Kidney (tissue), 14 donors: ENCODE results near the gene ACSL5. TPM values are rescaled to one million over a fixed set of nuclear protein-coding genes. Genes with fewer than 3 reads are reported as not detected.

Source experiments
- DNase-seq, 5 donors: peaks; one replicate each; pipeline ENCODE4 v3.0.0-alpha.2; 2013 to 2020
- FAIRE-seq: peaks from 2 replicates; lab custom pipeline; 2012; peaks lifted over from hg19 to GRCh38; lab: Jason Lieb, UNC
- H3K27ac ChIP-seq, 2 donors: one replicate each; pipeline ENCODE4 v1.7.0; 2013; ENCODE audit warnings: low read depth in 2 of 2, low read length in 2 of 2, inconsistent platforms in 1 of 2
- H3K27me3 ChIP-seq: one replicate; pipeline ENCODE4 v1.7.1; 2013; ENCODE audit warnings: low read length, inconsistent platforms; ENCODE audit not compliant: control insufficient read depth, insufficient read depth
- H3K36me3 ChIP-seq, 3 donors: one replicate each; pipeline versions ENCODE4 v1.7.0 to v1.7.1; 2013; ENCODE audit warnings: low read length in 3 of 3, control low read depth in 1 of 3, inconsistent platforms in 1 of 3; ENCODE audit not compliant: insufficient read depth in 3 of 3, control insufficient read depth in 2 of 3
- H3K4me1 ChIP-seq, 3 donors: one replicate each; pipeline versions ENCODE4 v1.7.0 to v1.7.1; 2013; ENCODE audit warnings: low read length in 3 of 3, inconsistent platforms in 1 of 3, low read depth in 1 of 3; ENCODE audit not compliant: control insufficient read depth in 2 of 3, insufficient read depth in 2 of 3
- H3K4me3 ChIP-seq, 3 donors: one replicate each; pipeline versions ENCODE4 v1.7.0 to v1.8.1; 2013; ENCODE audit warnings: low read length in 3 of 3, control low read depth in 1 of 3, inconsistent platforms in 1 of 3
- H3K9ac ChIP-seq, 3 donors: one replicate each; pipeline versions ENCODE4 v1.7.0 to v1.7.1; 2013; ENCODE audit warnings: low read length in 3 of 3, control low read depth in 1 of 3, inconsistent platforms in 1 of 3
- H3K9me3 ChIP-seq, 3 donors: one replicate each; pipeline versions ENCODE4 v1.7.0 to v1.7.1; 2013; ENCODE audit warnings: low read length in 3 of 3, control low read depth in 1 of 3, inconsistent platforms in 1 of 3; ENCODE audit not compliant: control insufficient read depth in 2 of 3, insufficient read depth in 1 of 3
- intact Hi-C: fragments of 100-400 bp; cut with DNase I; formaldehyde crosslinking; loops from one replicate; pipeline ENCODE4 v1.11.1; 2022
- polyA plus RNA-seq: library from polyadenylated mRNA; stranded (reverse); fragments of 350-450 nt; fragmentation: Illumina TruSeq; extraction: RNeasy Lipid Tissue Mini Kit (QIAGEN cat#74804); gene quantifications from one replicate; pipeline ENCODE4 v1.2.3, GENCODE V29; 2014; ENCODE audit warnings: low read depth, low replicate concordance; ENCODE audit not compliant: insufficient read depth
- total RNA-seq: library from RNA; stranded (reverse); fragmentation: NEBNext Ultra II Directional; extraction: Animal tissue kit (Norgen Biotek cat#: 25700); gene quantifications from one replicate; pipeline ENCODE4 v1.2.1, GENCODE V29; 2021
- TF ChIP-seq, protein P1 (sequence below): IDR thresholded peaks from 3 replicates; pipeline ENCODE4 v1.5.1; 2012; ENCODE audit warnings: mild to moderate bottlenecking, moderate library complexity, borderline replicate concordance; ENCODE audit not compliant: insufficient read depth; ENCODE audit errors: extremely low read depth
- donor health status: control.
- donor health status: control.
- donor health status: control.
- donor health status: control.
- donor health status: control.
- donor health status: DM: yes; HTN: yes; CAD: no.
- donor health status: Normal renal cell carcinoma (clear cell type).

ACSL5 gene
- total and polyA plus RNA-seq, 2 donors from 2014 or later = 5.6 to 21.8 TPM

DNA sequence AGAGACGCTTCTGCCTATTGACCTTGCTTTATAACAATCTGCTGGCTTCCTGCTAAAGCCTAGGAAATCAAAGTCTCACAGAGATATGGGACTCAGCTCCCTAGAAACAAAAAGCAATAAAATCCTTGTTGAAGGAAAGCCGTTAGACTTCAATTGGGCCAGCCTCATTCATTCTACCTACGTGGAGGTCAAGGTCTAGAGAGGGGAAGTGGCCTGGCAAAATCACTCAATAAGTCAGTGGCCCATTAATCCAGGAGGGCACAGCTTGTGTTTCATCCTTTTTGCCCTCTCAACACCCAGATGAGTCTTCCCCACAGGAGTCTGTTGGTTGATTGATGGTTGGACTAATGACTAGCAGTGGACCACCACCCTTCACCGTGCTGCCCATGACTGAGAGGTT lies 40.5 kb upstream of the ACSL5 start:
- no peaks in the 10 kb centered on the region for H3K36me3 ChIP-seq
- H3K27ac ChIP-seq = peak overlapping the region; percentile 0 to 65
- DNase-seq (no peak), FAIRE-seq (no peak)
- H3K27me3 ChIP-seq = no peaks in the 10 kb centered on the region
- H3K4me3 ChIP-seq = no peak overlapping the region
- intact Hi-C loops = no loop called here
- TF ChIP-seq, protein P1, sequence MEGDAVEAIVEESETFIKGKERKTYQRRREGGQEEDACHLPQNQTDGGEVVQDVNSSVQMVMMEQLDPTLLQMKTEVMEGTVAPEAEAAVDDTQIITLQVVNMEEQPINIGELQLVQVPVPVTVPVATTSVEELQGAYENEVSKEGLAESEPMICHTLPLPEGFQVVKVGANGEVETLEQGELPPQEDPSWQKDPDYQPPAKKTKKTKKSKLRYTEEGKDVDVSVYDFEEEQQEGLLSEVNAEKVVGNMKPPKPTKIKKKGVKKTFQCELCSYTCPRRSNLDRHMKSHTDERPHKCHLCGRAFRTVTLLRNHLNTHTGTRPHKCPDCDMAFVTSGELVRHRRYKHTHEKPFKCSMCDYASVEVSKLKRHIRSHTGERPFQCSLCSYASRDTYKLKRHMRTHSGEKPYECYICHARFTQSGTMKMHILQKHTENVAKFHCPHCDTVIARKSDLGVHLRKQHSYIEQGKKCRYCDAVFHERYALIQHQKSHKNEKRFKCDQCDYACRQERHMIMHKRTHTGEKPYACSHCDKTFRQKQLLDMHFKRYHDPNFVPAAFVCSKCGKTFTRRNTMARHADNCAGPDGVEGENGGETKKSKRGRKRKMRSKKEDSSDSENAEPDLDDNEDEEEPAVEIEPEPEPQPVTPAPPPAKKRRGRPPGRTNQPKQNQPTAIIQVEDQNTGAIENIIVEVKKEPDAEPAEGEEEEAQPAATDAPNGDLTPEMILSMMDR = no peak
- no peak overlapping the region for H3K9ac ChIP-seq
- peaks cover 0 to 4% (median 0%) of the 10 kb centered on the region in 3 donors for H3K4me1 ChIP-seq
- H3K9me3 ChIP-seq = no peaks in the 10 kb centered on the region

DNA sequence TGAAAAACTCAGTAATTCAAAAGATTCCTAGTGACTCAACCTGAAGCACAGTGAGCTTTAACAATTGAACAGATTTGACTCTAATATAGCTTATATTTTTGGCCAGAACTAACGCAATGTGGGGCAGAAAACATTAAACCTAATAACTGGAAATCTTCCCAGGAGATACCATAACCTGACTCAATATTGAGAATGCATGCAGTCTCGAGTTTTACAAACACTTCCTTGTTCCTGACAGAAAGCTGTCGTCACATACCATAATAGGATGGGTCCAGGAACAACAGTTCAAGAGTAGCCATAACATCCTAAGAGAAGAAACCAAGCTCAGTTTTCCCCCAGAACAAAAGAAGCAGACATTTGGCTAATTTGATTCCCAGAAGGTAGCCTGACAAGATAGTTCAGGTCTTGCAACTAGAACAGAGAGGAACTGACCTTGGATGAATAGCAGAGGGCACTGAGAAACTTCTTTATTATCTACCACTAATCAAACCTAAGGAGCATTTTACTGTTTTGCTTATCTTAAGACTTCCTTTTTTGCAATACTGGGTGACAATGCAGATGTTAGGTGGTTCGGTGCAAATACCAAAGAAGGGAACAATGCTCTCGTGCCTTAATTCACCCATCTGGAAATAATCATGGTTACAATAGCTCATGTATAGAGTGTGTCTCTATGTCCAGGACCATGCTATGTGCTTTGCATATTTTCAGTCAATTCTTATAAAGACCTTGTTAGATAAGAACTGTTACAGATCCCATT lies 38.6 kb upstream of the ACSL5 start:
- no peak overlapping the region for H3K4me3 ChIP-seq
- H3K4me1 ChIP-seq = peaks cover 0 to 4% (median 0%) of the 10 kb centered on the region in 3 donors
- H3K36me3 ChIP-seq = no peaks in the 10 kb centered on the region
- H3K9me3 ChIP-seq = no peaks in the 10 kb centered on the region
- TF ChIP-seq, protein P1 = no peak
- FAIRE-seq = no peak
- no peak overlapping the region for H3K27ac ChIP-seq
- DNase-seq = no peak
- intact Hi-C loops = no loop called here
- no peak overlapping the region for H3K9ac ChIP-seq
- H3K27me3 ChIP-seq = no peaks in the 10 kb centered on the region

DNA sequence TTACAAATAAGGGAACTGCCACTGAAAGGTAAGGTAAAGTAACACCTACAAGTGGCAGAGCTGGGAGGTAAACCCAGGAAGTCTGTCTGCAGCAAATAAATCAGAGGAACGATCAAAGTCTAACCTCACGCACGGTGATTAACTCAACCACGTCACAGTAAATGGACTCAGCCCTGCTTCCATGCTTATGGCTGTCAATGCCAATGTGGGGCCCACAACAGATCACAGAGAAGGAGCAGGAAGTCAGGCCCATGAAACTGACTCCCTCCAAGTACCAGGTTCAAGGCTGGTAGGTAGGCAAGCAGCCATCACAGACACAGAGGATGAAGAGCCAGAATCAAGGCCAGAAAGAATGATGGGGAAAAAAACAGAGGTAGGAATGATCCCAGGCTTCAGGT lies 38.0 kb upstream of the ACSL5 start:
- Histone ChIP-seq H3K27me3 (no peaks in the 10 kb centered on the region), H3K36me3 (no peaks in the 10 kb centered on the region), H3K4me1 (peaks cover 0 to 4% (median 0%) of the 10 kb centered on the region in 3 donors), H3K4me3 (no peak overlapping the region), H3K9me3 (no peaks in the 10 kb centered on the region), H3K27ac (no peak overlapping the region), H3K9ac (no peak overlapping the region)
- FAIRE-seq (no peak), DNase-seq (peak in 3 of 5 donors; percentile 18 to 34 (median 28))
- TF ChIP-seq, protein P1 = no peak
- intact Hi-C loops = no loop called here
